Fibroblast of mammary gland (primary cell): ENCODE measurements around the gene HIF1A.

Experiments
- DNase-seq: peaks from one replicate; pipeline ENCODE4 v3.0.0-alpha.2; 2010; ENCODE audit warnings: low read depth
- H3K4me3 ChIP-seq: 2 replicates; pipeline ENCODE4 v1.5.1; 2011; ENCODE audit warnings: low read depth, mild to moderate bottlenecking, low read length, moderate library complexity; ENCODE audit not compliant: control insufficient read depth
- TF ChIP-seq, protein P1 (sequence below): conservative IDR thresholded peaks from 2 replicates; pipeline ENCODE4 v1.5.1; 2011; ENCODE audit warnings: low read depth, low read length, inconsistent platforms; ENCODE audit not compliant: control insufficient read depth, insufficient read depth

The HIF1A gene

DNA sequence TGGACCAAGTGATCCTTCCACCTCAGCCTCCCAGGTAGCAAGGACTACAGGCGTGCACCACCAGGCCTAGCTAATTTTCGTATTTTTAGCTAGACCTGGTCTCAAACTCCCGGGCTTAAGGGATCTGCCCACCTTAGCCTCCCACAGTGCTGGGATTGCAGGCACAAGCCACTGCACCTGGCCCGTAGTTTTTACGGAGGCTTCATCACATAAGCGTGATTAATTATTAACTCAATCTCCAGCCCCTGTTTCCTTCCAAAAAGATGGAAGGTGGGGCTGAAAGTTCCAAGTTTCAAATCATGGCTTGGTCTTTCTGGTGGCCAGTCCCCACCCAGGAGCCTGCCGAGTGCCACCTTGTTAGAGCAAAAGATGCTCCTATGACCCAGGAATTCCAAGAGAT, 22.5 kb upstream of the HIF1A start:
- H3K4me3 ChIP-seq, result no peak overlapping the region
- DNase-seq, result no peak
- TF ChIP-seq, protein P1, sequence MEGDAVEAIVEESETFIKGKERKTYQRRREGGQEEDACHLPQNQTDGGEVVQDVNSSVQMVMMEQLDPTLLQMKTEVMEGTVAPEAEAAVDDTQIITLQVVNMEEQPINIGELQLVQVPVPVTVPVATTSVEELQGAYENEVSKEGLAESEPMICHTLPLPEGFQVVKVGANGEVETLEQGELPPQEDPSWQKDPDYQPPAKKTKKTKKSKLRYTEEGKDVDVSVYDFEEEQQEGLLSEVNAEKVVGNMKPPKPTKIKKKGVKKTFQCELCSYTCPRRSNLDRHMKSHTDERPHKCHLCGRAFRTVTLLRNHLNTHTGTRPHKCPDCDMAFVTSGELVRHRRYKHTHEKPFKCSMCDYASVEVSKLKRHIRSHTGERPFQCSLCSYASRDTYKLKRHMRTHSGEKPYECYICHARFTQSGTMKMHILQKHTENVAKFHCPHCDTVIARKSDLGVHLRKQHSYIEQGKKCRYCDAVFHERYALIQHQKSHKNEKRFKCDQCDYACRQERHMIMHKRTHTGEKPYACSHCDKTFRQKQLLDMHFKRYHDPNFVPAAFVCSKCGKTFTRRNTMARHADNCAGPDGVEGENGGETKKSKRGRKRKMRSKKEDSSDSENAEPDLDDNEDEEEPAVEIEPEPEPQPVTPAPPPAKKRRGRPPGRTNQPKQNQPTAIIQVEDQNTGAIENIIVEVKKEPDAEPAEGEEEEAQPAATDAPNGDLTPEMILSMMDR, result no peak

DNA sequence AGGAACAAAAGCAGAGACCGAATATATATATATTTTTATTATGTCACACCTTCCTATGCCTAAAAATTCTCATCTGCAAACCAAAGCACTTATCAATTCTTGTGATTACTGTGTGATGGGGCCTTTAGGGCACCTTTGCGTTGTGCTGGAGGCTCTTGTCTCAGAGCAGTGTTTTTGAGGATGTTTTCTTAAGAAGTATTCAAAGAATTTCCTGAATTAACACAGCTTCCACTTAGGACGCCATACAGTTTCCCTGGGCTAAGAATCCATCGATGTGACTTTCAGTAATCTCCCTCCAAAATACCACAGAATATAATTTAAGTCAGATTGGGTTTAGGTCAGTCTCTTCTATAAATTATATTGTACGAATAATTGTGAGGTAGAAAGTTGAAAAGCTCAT, 22.0 kb upstream of the HIF1A start:
- no peak overlapping the region for H3K4me3 ChIP-seq
- TF ChIP-seq, protein P1, result no peak
- DNase-seq, result no peak

- H3K4me3 ChIP-seq, result no peak overlapping the region
- no peak for DNase-seq
- TF ChIP-seq, protein P1, result no peak
Observed at GRCh38 chr14:61675291-61675690, 20.0 kb upstream of the HIF1A start.

GRCh38 chr14:61677479-61677878, 17.8 kb upstream of the HIF1A start:
- no peak for DNase-seq
- TF ChIP-seq, protein P1, result no peak
- no peak overlapping the region for H3K4me3 ChIP-seq

GRCh38 chr14:61678975-61679374, 16.3 kb upstream of the HIF1A start:
- H3K4me3 ChIP-seq, result no peak overlapping the region
- no peak for DNase-seq
- TF ChIP-seq, protein P1, result no peak

- no peak overlapping the region for H3K4me3 ChIP-seq
- TF ChIP-seq, protein P1, result no peak
- DNase-seq, result no peak
Observed at GRCh38 chr14:61681413-61681812, 13.9 kb upstream of the HIF1A start.

- TF ChIP-seq, protein P1, result no peak
- no peak overlapping the region for H3K4me3 ChIP-seq
- no peak for DNase-seq
Observed at GRCh38 chr14:61683108-61683507, 12.2 kb upstream of the HIF1A start.
